Measurements from ENCODE around the gene WNT3.
A peak's percentile ranks its signal among the peaks of the same experiment; 100 is the strongest.

Gene WNT3

DNA sequence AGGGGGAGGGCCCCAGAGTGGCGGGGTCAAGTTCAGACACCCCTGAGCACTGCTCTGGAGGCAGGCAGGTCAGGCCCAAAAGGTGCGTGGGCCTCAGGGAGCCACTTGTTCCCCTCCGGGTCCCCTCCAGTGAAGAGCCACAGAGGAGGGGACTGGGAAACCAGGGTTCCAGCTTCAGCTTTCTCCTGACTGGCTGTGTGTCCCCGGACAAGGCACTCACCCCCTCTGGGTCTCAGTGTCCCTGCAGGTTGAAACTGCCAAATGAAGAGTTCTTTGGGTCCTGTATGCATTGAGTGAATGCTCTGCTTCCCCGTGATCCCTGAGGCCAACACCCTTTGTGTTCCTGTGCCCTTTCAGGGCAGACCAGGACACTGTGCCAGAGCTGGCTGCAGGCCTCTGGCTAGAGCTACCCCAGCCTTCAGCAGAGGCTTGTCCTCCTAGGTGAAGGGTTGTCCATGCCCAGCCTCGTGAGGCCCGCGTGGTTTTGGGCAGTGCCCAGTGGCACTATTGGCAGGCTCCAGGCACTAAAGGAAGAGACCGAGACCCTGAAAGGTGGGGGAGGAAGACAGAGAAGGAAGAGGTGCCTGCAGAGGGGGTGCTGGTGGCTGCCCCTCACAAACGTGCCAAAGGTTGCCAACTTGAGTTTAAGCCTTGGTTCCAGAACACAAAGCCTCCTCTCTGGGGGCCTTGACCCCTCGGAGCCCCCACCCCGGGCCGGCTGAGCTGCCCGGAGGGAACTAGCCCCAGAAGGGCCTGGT, 13.3 kb upstream of the WNT3 start:
- Mint-ChIP-seq H3K36me3 (ENCODE audit: low read depth) (no peaks in the 10 kb centered on the region), H3K9me3 (no peaks in the 10 kb centered on the region), H3K4me3 (no peak overlapping the region), H3K27me3 (peaks cover 23% of the 10 kb centered on the region), H3K4me1 (ENCODE audit: low read depth) (peaks cover 5% of the 10 kb centered on the region), H3K27ac (no peak overlapping the region)
- intact Hi-C loops (cut with micrococcal nuclease), result no loop called here

- H3K4me3 Mint-ChIP-seq, result no peak overlapping the region
- intact Hi-C loops (cut with micrococcal nuclease), result no loop called here
- no peaks in the 10 kb centered on the region for H3K36me3 Mint-ChIP-seq (ENCODE audit: low read depth)
- peaks cover 40% of the 10 kb centered on the region for H3K27me3 Mint-ChIP-seq
- no peaks in the 10 kb centered on the region for H3K9me3 Mint-ChIP-seq
- no peak overlapping the region for H3K27ac Mint-ChIP-seq
- H3K4me1 Mint-ChIP-seq (ENCODE audit: low read depth), result no peaks in the 10 kb centered on the region
Observed at GRCh38 chr17:46827274-46827673, 8.8 kb upstream of the WNT3 start.

DNA sequence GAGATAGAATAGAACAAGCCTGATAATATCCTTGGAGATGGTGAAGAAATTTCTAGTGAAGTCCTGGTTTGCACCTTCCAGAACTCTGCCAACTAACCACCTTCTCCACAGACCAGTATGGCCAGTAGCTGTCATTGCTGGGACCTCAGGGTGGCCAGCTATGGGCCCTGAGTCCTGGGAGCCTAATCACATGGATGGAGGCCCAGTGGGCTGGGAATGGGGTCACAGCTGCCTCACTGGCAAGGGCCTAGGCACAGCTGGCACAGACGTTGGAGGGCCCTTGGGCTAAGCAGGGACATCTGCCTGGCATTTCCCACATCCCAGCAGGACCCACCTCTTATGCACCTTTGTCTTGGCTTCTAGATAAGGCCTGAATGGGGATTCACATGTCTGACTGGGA, 7.6 kb upstream of the WNT3 start:
- peaks cover 8% of the 10 kb centered on the region for H3K4me1 Mint-ChIP-seq (ENCODE audit: low read depth)
- H3K27ac Mint-ChIP-seq, result no peak overlapping the region
- H3K36me3 Mint-ChIP-seq (ENCODE audit: low read depth), result no peaks in the 10 kb centered on the region
- intact Hi-C loops (cut with micrococcal nuclease), result no loop called here
- H3K27me3 Mint-ChIP-seq, result peaks cover 50% of the 10 kb centered on the region
- no peaks in the 10 kb centered on the region for H3K9me3 Mint-ChIP-seq
- no peak overlapping the region for H3K4me3 Mint-ChIP-seq

DNA sequence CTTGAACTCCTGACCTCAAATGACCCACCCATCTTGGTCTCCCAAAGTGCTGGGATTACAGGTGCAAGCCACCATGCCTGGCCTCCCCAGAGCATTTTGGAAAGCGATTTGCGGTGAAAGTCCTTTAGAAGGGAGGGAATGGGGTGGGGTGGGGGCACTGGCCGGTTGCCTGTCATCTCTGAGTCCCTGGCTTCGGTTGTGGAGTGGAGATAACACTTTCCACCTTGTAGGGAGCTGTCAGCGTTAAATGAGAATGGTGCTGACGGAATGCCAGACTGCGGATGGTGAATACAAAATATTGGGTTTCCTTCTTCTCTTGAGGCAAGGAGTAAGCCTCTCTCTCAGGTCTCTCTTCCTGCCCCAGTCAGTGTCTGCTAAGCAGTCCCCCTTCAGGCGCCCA, 5.2 kb upstream of the WNT3 start:
- Mint-ChIP-seq H3K27me3 (peaks cover 71% of the 10 kb centered on the region), H3K4me1 (ENCODE audit: low read depth) (peaks cover 26% of the 10 kb centered on the region), H3K36me3 (ENCODE audit: low read depth) (no peaks in the 10 kb centered on the region), H3K27ac (no peak overlapping the region), H3K9me3 (no peaks in the 10 kb centered on the region), H3K4me3 (no peak overlapping the region)
- intact Hi-C loops (cut with micrococcal nuclease), result no loop called here

DNA sequence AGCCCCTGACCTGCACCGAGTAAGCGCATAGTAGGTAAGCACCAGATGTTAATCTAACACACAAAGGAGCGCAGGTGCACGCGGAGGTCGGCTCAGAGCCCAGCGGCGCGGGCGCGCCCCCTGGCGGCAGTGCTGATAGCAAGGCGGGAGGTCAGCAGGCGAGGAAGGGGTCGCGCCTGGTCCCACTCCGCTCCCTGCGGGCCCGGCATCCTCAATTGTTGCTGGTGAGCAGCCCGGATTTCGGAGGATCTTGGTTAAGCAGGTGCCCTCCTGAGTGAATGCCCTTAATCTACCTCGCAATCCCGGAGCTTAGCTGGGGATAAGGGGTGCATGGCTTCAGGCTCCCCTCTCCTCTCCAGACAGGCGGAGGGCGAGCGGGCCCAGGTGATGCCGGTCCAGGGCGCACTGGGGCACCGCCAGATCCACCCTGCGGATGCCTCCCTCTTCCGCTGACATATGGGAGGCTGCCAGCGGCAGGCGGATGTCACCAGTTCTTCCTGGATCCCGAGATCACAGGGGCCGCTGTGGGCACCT, 4.0 kb upstream of the WNT3 start:
- Mint-ChIP-seq H3K9me3 (no peaks in the 10 kb centered on the region), H3K4me3 (no peak overlapping the region), H3K27ac (no peak overlapping the region), H3K36me3 (ENCODE audit: low read depth) (no peaks in the 10 kb centered on the region), H3K4me1 (ENCODE audit: low read depth) (peaks cover 37% of the 10 kb centered on the region), H3K27me3 (peaks cover 78% of the 10 kb centered on the region)
- intact Hi-C loops (cut with micrococcal nuclease), result no loop called here

DNA sequence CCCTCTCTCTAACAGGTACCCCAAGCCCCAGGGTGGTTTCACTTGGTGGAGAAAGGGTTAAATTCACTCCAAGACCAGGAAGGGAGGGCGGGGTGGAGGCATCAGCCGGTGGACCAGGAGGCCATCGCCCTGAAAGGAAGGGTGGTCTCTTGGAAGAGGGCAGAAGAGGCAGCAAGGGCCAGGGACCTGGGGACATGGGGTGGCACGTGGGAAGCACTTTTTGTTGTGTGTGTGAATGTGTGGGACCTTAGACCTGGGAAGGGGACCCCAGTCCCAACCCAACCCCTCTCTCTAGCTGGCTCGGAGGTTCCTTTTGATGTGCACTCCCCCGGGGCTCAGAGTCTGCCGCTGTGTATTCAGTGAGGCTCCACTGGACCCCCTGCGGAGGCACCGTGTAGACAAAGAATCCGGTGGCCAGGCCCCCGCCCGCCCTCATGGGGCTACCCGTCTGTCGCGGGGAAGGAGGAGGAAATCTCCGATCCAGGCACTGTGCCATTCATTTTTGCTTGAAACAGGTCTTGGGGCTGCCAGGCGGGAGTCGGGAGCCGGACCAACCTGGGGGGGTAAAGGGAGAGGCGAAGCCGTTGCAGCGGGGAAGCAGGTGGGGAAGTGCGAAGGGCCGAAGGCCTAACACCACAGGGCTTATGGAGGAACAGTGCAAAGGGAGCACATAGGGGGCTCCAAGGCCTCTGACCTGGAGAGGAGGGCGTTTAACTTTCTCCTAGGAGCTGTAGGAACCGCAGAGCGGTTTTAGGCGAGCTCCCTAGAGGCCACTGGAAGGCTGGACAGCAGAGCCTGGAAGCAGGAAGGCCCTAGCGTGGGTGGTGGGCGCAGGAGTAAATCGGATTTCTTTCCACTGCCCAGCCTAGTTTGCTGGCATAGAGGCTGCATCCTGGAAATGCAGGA, 3.2 kb upstream of the WNT3 start:
- H3K4me1 Mint-ChIP-seq (ENCODE audit: low read depth), result peaks cover 44% of the 10 kb centered on the region
- peaks cover 85% of the 10 kb centered on the region for H3K27me3 Mint-ChIP-seq
- H3K4me3 Mint-ChIP-seq, result no peak overlapping the region
- H3K27ac Mint-ChIP-seq, result no peak overlapping the region
- intact Hi-C loops (cut with micrococcal nuclease), result no loop called here
- no peaks in the 10 kb centered on the region for H3K9me3 Mint-ChIP-seq
- no peaks in the 10 kb centered on the region for H3K36me3 Mint-ChIP-seq (ENCODE audit: low read depth)

DNA sequence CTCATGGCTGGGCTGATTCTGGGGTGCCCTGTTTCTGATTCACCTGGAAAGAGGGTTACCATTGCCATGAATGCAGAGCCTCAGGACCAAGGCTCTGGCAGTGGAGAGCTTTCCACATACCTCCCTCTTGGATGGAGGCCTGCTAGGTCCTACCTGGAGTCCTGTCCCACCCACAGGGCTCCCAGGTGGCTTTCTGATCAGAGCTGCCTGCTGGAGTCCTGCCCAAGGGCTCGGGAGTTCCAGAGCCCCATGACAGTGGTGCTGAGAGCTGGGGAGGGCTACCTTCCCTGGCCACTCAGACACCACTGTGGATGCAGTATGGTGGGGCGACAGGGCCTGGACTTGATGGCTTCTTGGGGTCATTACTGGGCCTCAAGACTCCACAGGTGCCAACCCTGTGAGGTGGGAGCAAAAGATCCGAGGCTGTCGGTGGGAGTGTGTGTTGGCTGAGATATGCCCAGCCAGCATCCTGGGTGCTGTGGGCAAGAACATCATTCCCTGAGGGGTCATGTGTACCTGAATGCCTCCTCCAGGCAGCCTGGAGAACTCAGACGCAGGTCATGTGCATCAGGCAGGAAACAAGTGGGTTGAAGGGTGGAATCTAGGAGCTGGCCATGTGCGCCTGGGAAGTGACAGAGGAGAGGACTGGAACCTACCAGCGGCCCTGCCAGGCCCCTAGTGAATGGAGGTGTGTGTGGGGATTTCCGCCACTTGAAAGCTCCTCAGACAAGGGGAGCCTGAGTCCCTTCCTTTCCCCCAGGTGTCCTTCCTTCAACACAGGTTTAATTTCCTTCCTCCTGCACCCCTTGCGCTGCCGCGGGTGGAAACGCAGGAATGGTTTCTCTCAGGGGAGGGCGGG, 2.3 kb upstream of the WNT3 start:
- no peaks in the 10 kb centered on the region for H3K9me3 Mint-ChIP-seq
- H3K27ac Mint-ChIP-seq, result no peak overlapping the region
- H3K27me3 Mint-ChIP-seq, result peaks cover 91% of the 10 kb centered on the region
- no peak overlapping the region for H3K4me3 Mint-ChIP-seq
- H3K4me1 Mint-ChIP-seq (ENCODE audit: low read depth), result peaks cover 48% of the 10 kb centered on the region
- intact Hi-C loops (cut with micrococcal nuclease), result no loop called here
- H3K36me3 Mint-ChIP-seq (ENCODE audit: low read depth), result no peaks in the 10 kb centered on the region

- H3K9me3 Mint-ChIP-seq, result no peaks in the 10 kb centered on the region
- H3K36me3 Mint-ChIP-seq (ENCODE audit: low read depth), result no peaks in the 10 kb centered on the region
- H3K27ac Mint-ChIP-seq, result no peak overlapping the region
- peaks cover 48% of the 10 kb centered on the region for H3K4me1 Mint-ChIP-seq (ENCODE audit: low read depth)
- peaks cover 93% of the 10 kb centered on the region for H3K27me3 Mint-ChIP-seq
- H3K4me3 Mint-ChIP-seq, result no peak overlapping the region
- intact Hi-C loops (cut with micrococcal nuclease), result loop anchor here (10.0 kb wide), 1 partner anchor 85 kb away; no protein-coding TSS in a partner anchor
Observed at GRCh38 chr17:46819906-46820351, 1.4 kb upstream of the WNT3 start.

- H3K36me3 Mint-ChIP-seq (ENCODE audit: low read depth), result no peaks in the 10 kb centered on the region
- no peak overlapping the region for H3K27ac Mint-ChIP-seq
- H3K4me3 Mint-ChIP-seq, result peak overlapping the region; percentile 67
- intact Hi-C loops (cut with micrococcal nuclease), result loop anchor here (10.0 kb wide), 1 partner anchor 84 kb away; no protein-coding TSS in a partner anchor
- peaks cover 94% of the 10 kb centered on the region for H3K27me3 Mint-ChIP-seq
- H3K9me3 Mint-ChIP-seq, result no peaks in the 10 kb centered on the region
- peaks cover 48% of the 10 kb centered on the region for H3K4me1 Mint-ChIP-seq (ENCODE audit: low read depth)
Observed at GRCh38 chr17:46818929-46819859, 702 bp upstream of the WNT3 start.

DNA sequence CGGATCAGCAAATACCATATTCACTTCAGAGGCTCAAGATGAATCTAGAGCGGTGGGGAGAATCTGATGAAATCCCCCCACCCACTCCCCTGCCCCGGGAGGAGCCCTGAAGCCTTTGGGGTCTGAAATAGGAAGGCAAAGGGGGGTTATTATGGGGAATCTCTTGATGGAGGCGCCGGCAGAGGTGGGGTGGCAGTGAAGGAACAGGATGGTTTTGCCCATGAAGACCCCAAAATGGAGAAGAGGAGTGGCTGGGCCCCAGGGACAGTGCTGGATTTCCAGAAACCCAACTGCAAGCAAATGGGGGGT, 637 bp downstream of the WNT3 start:
- intact Hi-C loops (cut with micrococcal nuclease), result loop anchor here (10.0 kb wide), 1 partner anchor 83 kb away; no protein-coding TSS in a partner anchor
- H3K36me3 Mint-ChIP-seq (ENCODE audit: low read depth), result no peaks in the 10 kb centered on the region
- H3K4me1 Mint-ChIP-seq (ENCODE audit: low read depth), result peaks cover 48% of the 10 kb centered on the region
- H3K4me3 Mint-ChIP-seq, result no peak overlapping the region
- no peaks in the 10 kb centered on the region for H3K9me3 Mint-ChIP-seq
- H3K27me3 Mint-ChIP-seq, result peaks cover 97% of the 10 kb centered on the region
- H3K27ac Mint-ChIP-seq, result no peak overlapping the region

DNA sequence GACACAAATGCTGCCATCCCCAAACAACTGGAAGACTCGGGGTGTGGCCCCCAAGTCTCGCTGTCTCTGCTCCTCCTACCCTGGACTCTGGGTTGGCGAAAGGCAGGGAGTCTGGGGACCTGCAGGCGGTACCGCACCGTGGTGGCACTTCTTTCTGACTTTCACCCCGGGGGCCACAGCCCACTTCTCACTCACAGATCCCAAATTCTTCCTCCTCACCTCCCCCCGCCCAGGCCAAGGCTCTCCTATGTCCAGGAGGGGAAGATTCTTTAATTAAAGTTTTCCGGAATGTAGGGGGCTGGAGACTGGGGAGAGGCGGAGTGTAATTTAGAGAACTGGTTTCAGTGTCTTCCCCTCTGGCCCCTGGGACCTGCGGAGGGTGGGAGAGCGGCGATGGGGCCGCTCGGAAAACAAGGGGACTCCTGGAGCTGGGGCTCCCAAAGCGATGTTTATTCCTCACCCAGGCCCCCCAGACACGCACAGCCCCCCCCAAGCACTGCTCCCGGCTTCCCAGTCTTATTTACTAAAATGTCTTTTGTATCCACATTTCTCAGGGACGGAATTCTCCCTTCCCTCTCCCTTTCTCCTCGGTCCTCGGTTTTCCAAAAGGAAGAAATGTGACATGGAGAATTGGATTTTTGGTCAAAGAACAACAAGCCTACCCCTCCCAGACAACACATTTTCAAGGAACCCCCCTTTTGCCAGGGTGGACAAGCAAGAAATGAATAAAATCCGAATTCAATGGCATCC, 1.2 kb downstream of the WNT3 start:
- Mint-ChIP-seq H3K4me3 (peak overlapping the region; percentile 11), H3K9me3 (no peaks in the 10 kb centered on the region), H3K27ac (no peak overlapping the region), H3K36me3 (ENCODE audit: low read depth) (no peaks in the 10 kb centered on the region), H3K4me1 (ENCODE audit: low read depth) (peaks cover 48% of the 10 kb centered on the region), H3K27me3 (peaks cover 98% of the 10 kb centered on the region)
- intact Hi-C loops (cut with micrococcal nuclease), result loop anchor here (10.0 kb wide), 1 partner anchor 83 kb away; no protein-coding TSS in a partner anchor
